AG04450 (cell line): Measurements from ENCODE around the gene FRMPD1. TPM values are rescaled to one million over a fixed set of nuclear protein-coding genes. Genes with fewer than 3 reads are reported as not detected.
"Not testable (repeated sequence)": the region's sequence is repeated elsewhere in the genome, so short reads cannot be mapped to it uniquely, and the experiment has no call there.

Source experiments
- CTCF ChIA-PET: fragments of 300-600, 350-600 bp; formaldehyde crosslinking; extraction: SDS; loops from one replicate; lab custom pipeline; 2022; ENCODE audit warnings: antibody characterized with exemption, inconsistent platforms; lab: Charles Lee
- POLR2A ChIA-PET: fragments of 350-600 bp; formaldehyde crosslinking; extraction: SDS; loops from one replicate; lab custom pipeline; 2021; ENCODE audit warnings: antibody characterized with exemption, inconsistent platforms; lab: Yijun Ruan, JAX
- DNase-seq: peaks from one replicate; pipeline ENCODE4 v3.0.0-alpha.2; 2011; ENCODE audit warnings: low read depth, low spot score
- H3K27ac ChIP-seq: one replicate; pipeline ENCODE4 v1.5.1; 2012; ENCODE audit warnings: low read depth, low read length, control low read depth
- H3K27me3 ChIP-seq: one replicate; pipeline ENCODE4 v1.6.0; 2012; ENCODE audit warnings: low read length; ENCODE audit not compliant: control insufficient read depth, insufficient read depth
- H3K4me3 ChIP-seq: 2 replicates; pipeline ENCODE4 v1.5.1; 2011; ENCODE audit warnings: mild to moderate bottlenecking, low read depth, low read length, control low read depth
- H3K9me3 ChIP-seq: 2 replicates; pipeline ENCODE4 v1.5.1; 2012; ENCODE audit warnings: low read length; ENCODE audit not compliant: control insufficient read depth, insufficient read depth
- CTCF ChIP-seq: IDR thresholded peaks from 2 replicates; pipeline ENCODE4 v1.5.1; 2011; ENCODE audit warnings: low read depth, low read length, control low read depth, inconsistent platforms
- polyA plus RNA-seq: library from polyadenylated mRNA; depleted of rRNA; stranded (reverse); fragments of >200 nt; gene quantifications from 2 replicates; pipeline ENCODE4 v1.2.3, GENCODE V29; 2011

The FRMPD1 gene
- polyA plus RNA-seq, 1 experiment = not detected

GRCh38 chr9:37761511-37761910, 110.8 kb downstream of the FRMPD1 start:
- DNase-seq = peak; percentile 58
- no peak for TF ChIP-seq CTCF
- Histone ChIP-seq H3K27ac (peak overlapping the region; percentile 83), H3K4me3 (no peak overlapping the region), H3K27me3 (no peaks in the 10 kb centered on the region), H3K9me3 (no peaks in the 10 kb centered on the region)
- CTCF ChIA-PET = interaction anchor here (0.6 kb wide), 1 partner anchor 188 kb away, joined by 3 read pairs; no protein-coding TSS in a partner anchor
- POLR2A ChIA-PET = no interaction called here

GRCh38 chr9:37765263-37765662, 114.5 kb downstream of the FRMPD1 start:
- H3K9me3 ChIP-seq, H3K4me3 ChIP-seq, POLR2A ChIA-PET, DNase-seq, CTCF ChIA-PET, H3K27ac ChIP-seq, H3K27me3 ChIP-seq: not testable (repeated sequence)

- Histone ChIP-seq H3K4me3 (no peak overlapping the region), H3K27ac (no peak overlapping the region), H3K27me3 (no peaks in the 10 kb centered on the region), H3K9me3 (no peaks in the 10 kb centered on the region)
- DNase-seq = no peak
- CTCF ChIA-PET = no interaction called here
- POLR2A ChIA-PET = no interaction called here
- no peak for TF ChIP-seq CTCF
Measured at GRCh38 chr9:37769306-37769705, 118.6 kb downstream of the FRMPD1 start.

- POLR2A ChIA-PET = interaction anchor here (0.9 kb wide), 1 partner anchor 10 kb away, joined by 3 read pairs; no protein-coding TSS in a partner anchor
- Histone ChIP-seq H3K9me3 (no peaks in the 10 kb centered on the region), H3K4me3 (no peak overlapping the region), H3K27me3 (no peaks in the 10 kb centered on the region), H3K27ac (no peak overlapping the region)
- no peak for DNase-seq
- TF ChIP-seq CTCF = no peak
- CTCF ChIA-PET = no interaction called here
Measured at GRCh38 chr9:37769995-37770394, 119.2 kb downstream of the FRMPD1 start.

GRCh38 chr9:37775216-37775919, 124.6 kb downstream of the FRMPD1 start:
- no peak overlapping the region for H3K4me3 ChIP-seq
- POLR2A ChIA-PET = interaction anchor here (1.2 kb wide), 1 partner anchor 8 kb away, joined by 3 read pairs; no protein-coding TSS in a partner anchor
- no peak for TF ChIP-seq CTCF
- CTCF ChIA-PET = no interaction called here
- no peak overlapping the region for H3K27ac ChIP-seq
- no peaks in the 10 kb centered on the region for H3K9me3 ChIP-seq
- DNase-seq = no peak
- no peaks in the 10 kb centered on the region for H3K27me3 ChIP-seq
